Endothelial cell of umbilical vein (primary cell): Measurements from ENCODE around the gene A1CF.
"Not testable (repeated sequence)": the region's sequence is repeated elsewhere in the genome, so short reads cannot be mapped to it uniquely, and the experiment has no call there.

Source experiments
- FOS ChIP-seq: IDR thresholded peaks from 2 replicates; pipeline ENCODE4 v1.6.1; 2011; ENCODE audit warnings: mild to moderate bottlenecking, low read length, moderate library complexity, borderline replicate concordance; ENCODE audit not compliant: insufficient read depth
- JUN ChIP-seq: IDR thresholded peaks from 2 replicates; pipeline ENCODE4 v1.6.1; 2011; ENCODE audit warnings: borderline replicate concordance, low read depth; ENCODE audit not compliant: insufficient read length, insufficient read depth
- POLR2A ChIP-seq: IDR thresholded peaks from 2 replicates; pipeline ENCODE4 v1.6.1; 2012; ENCODE audit warnings: low read depth, mild to moderate bottlenecking, control low read depth, low read length
- POLR2AphosphoS5 ChIP-seq: IDR thresholded peaks from 2 replicates; pipeline ENCODE4 v1.6.1; 2012; ENCODE audit warnings: low read depth, mild to moderate bottlenecking, control low read depth, low read length, moderate library complexity; ENCODE audit not compliant: insufficient read depth
- TF ChIP-seq, protein P1 (sequence below), 2 donors: IDR thresholded peaks; 1 replicate in 1 of 2; 2 replicates in 1 of 2; pipeline ENCODE4 v1.5.1; 2011; ENCODE audit warnings: low read length in 2 of 2, mild to moderate bottlenecking in 2 of 2, moderate library complexity in 2 of 2, control low read depth in 1 of 2, inconsistent platforms in 1 of 2, low read depth in 1 of 2; ENCODE audit not compliant: insufficient read depth in 1 of 2; ENCODE audit errors: extremely low read depth in 1 of 2
- TF ChIP-seq, protein P2 (sequence below): IDR thresholded peaks from 2 replicates; pipeline ENCODE4 v1.6.1; 2011; ENCODE audit not compliant: insufficient read depth, insufficient read length

- not testable (repeated sequence) for TF ChIP-seq POLR2AphosphoS5, POLR2A, JUN, FOS
- TF ChIP-seq, protein P1, sequence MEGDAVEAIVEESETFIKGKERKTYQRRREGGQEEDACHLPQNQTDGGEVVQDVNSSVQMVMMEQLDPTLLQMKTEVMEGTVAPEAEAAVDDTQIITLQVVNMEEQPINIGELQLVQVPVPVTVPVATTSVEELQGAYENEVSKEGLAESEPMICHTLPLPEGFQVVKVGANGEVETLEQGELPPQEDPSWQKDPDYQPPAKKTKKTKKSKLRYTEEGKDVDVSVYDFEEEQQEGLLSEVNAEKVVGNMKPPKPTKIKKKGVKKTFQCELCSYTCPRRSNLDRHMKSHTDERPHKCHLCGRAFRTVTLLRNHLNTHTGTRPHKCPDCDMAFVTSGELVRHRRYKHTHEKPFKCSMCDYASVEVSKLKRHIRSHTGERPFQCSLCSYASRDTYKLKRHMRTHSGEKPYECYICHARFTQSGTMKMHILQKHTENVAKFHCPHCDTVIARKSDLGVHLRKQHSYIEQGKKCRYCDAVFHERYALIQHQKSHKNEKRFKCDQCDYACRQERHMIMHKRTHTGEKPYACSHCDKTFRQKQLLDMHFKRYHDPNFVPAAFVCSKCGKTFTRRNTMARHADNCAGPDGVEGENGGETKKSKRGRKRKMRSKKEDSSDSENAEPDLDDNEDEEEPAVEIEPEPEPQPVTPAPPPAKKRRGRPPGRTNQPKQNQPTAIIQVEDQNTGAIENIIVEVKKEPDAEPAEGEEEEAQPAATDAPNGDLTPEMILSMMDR (IDR thresholded peaks at IDR 0.05; ENCODE audit: extremely low read depth in 1 of 2, insufficient read depth in 1 of 2, low read depth in 1 of 2, low read length in 2 of 2), result not testable (repeated sequence)
- TF ChIP-seq, protein P2, sequence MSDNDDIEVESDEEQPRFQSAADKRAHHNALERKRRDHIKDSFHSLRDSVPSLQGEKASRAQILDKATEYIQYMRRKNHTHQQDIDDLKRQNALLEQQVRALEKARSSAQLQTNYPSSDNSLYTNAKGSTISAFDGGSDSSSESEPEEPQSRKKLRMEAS, result not testable (repeated sequence)
Measured at GRCh38 chr10:50881046-50881445, 4.4 kb downstream of the A1CF start.
